A549 (cell line): ENCODE measurements around the gene GORASP1. TPM values are rescaled to one million over a fixed set of nuclear protein-coding genes. Genes with fewer than 3 reads are reported as not detected.

Experiments used
- ATAC-seq, 2 experiments: fragments of 200-7000 bp in 1 of 2; fragments of >200 bp in 1 of 2; cut with Nextera tagmentation in 1 of 2; cut with Tn5 transposase in 1 of 2; 3 replicates each; pipeline versions ENCODE4 v1.8.0 to v1.9.1; 2018 to 2020; ENCODE audit warnings: mild to moderate bottlenecking in 1 of 2, moderate library complexity in 1 of 2
- CTCF ChIA-PET: fragments of 300-600 bp; sonication (Branson Sonifier 250); formaldehyde crosslinking; extraction: SDS; loops from one replicate; lab custom pipeline; 2021; ENCODE audit warnings: antibody characterized with exemption, inconsistent platforms; lab: Yijun Ruan, JAX
- POLR2A ChIA-PET: fragments of 350-600 bp; formaldehyde crosslinking; extraction: SDS; loops from one replicate; lab custom pipeline; 2021; ENCODE audit warnings: antibody characterized with exemption, inconsistent platforms; lab: Yijun Ruan, JAX
- DNase-seq, 2 experiments: peaks; one replicate each; pipeline versions ENCODE4 v3.0.0 to v3.0.0-alpha.2; 2011 to 2016; ENCODE audit warnings: low read depth in 1 of 2, low spot score in 1 of 2
- FAIRE-seq: peaks from 2 replicates; lab custom pipeline; 2011; peaks lifted over from hg19 to GRCh38; lab: Jason Lieb, UNC
- H3K27ac ChIP-seq, 2 experiments: fragments of >200 bp; sonication (Bioruptor Twin); formaldehyde crosslinking; 3 replicates each; pipeline ENCODE4 v1.5.1; 2016 to 2017
- H3K4me1 ChIP-seq: fragments of >200 bp; sonication (Bioruptor Twin); formaldehyde crosslinking; 3 replicates; pipeline ENCODE4 v1.6.1; 2016
- H3K4me2 ChIP-seq: fragments of >200 bp; sonication (Bioruptor Twin); formaldehyde crosslinking; 3 replicates; pipeline ENCODE4 v1.6.1; 2016
- H3K4me3 ChIP-seq: fragments of >200 bp; sonication (Bioruptor Twin); formaldehyde crosslinking; 3 replicates; pipeline ENCODE4 v1.5.1; 2016
- H3K9me3 ChIP-seq: fragments of >200 bp; sonication (Bioruptor Twin); formaldehyde crosslinking; 3 replicates; pipeline ENCODE4 v1.6.1; 2016
- CHD2 ChIP-seq: fragments of 150-350 bp; IDR thresholded peaks from 2 replicates; pipeline ENCODE4 v1.6.1; 2014; ENCODE audit warnings: low read length; ENCODE audit not compliant: partially characterized antibody
- EP300 ChIP-seq, 2 experiments: fragments of >200 bp; sonication (Bioruptor Twin); formaldehyde crosslinking; IDR thresholded peaks; 2 replicates in 1 of 2; 3 replicates in 1 of 2; pipeline ENCODE4 v1.6.1; 2016 to 2017
- JUN ChIP-seq, 2 experiments: fragments of >200 bp; sonication (Bioruptor Twin); formaldehyde crosslinking; IDR thresholded peaks; 2 replicates in 1 of 2; 3 replicates in 1 of 2; pipeline ENCODE4 v1.6.1; 2016 to 2017
- KDM5A ChIP-seq: fragments of 200-600 bp; sonication (generic); IDR thresholded peaks from 2 replicates; pipeline ENCODE4 v1.6.1; 2016; ENCODE audit warnings: antibody characterized with exemption, mild to moderate bottlenecking
- NFE2L2 ChIP-seq: fragments of 150-350 bp; conservative IDR thresholded peaks from 2 replicates; pipeline ENCODE4 v1.6.1; 2014; ENCODE audit warnings: low read length
- PHF8 ChIP-seq: fragments of 200-600 bp; sonication (generic); IDR thresholded peaks from 2 replicates; pipeline ENCODE4 v1.6.1; 2016; ENCODE audit warnings: low read depth, mild to moderate bottlenecking, antibody characterized with exemption, moderate library complexity, borderline replicate concordance
- POLR2AphosphoS2 ChIP-seq: conservative IDR thresholded peaks from 2 replicates; pipeline ENCODE4 v1.6.1; 2012; ENCODE audit warnings: low read length, improper control_type of control experiment, inconsistent platforms
- REST ChIP-seq: fragments of 200-600 bp; sonication (generic); IDR thresholded peaks from 2 replicates; pipeline ENCODE4 v1.6.1; 2016; ENCODE audit warnings: antibody characterized with exemption, mild to moderate bottlenecking, moderate library complexity
- RNF2 ChIP-seq: fragments of 200-600 bp; sonication (generic); IDR thresholded peaks from 2 replicates; pipeline ENCODE4 v1.6.1; 2016; ENCODE audit warnings: low read depth, mild to moderate bottlenecking, antibody characterized with exemption, moderate library complexity, borderline replicate concordance
- TP53 ChIP-seq: fragments of 250-450 bp; sonication (Bioruptor Pico); IDR thresholded peaks from 2 replicates; pipeline ENCODE4 v1.5.0; 2021; ENCODE audit warnings: mild to moderate bottlenecking, moderate library complexity
- ZFP36 ChIP-seq: fragments of 450-650 bp; IDR thresholded peaks from 2 replicates; pipeline ENCODE4 v1.6.1; 2014; ENCODE audit warnings: borderline replicate concordance; ENCODE audit not compliant: partially characterized antibody
- WGBS: methylation state at CpG from one replicate; pipeline ENCODE4 v1.1.6; 2017; ENCODE audit errors: missing lambda C conversion rate; 5-methylcytosine and 5-hydroxymethylcytosine counted together
- polyA plus RNA-seq, 4 experiments: library from polyadenylated mRNA; depleted of rRNA in 3 of 4; stranded (reverse); fragments of >200 nt; fragmentation: RNase III in 1 of 4; extraction: RNeasy Plus Mini Kit Qiagen cat#74134 plus additional on column Dnase treatment in 1 of 4; gene quantifications; 2 replicates in 3 of 4; 3 replicates in 1 of 4; pipeline ENCODE4 v1.2.3, GENCODE V29; 2011 to 2017

The GORASP1 gene
- polyA plus RNA-seq, 2 of the 4 experiments (the other 2 are of a cell fraction) = 30.3 to 32.3 TPM

GRCh38 chr3:39141171-39141995 is 34.0 kb upstream of the GORASP1 start (continued):
- TF ChIP-seq REST (no peak), JUN (IDR thresholded peaks at IDR 0.05) (no peak)

- ChIA-PET POLR2A (interaction anchor here (0.8 kb wide), 1 partner anchor 11 kb away, joined by 3 read pairs; no protein-coding TSS in a partner anchor), CTCF (interaction anchor here (2.4 to 2.7 kb wide), 2 partner anchors 50 to 148 kb away, joined by 8 to 10 read pairs; no protein-coding TSS in a partner anchor)
- H3K4me1 ChIP-seq = peaks cover 29% of the 10 kb centered on the region
These were observed 33.0 kb upstream of the GORASP1 start for GRCh38 chr3:39140341-39140971.

GRCh38 chr3:39139442-39139841 is 32.0 kb upstream of the GORASP1 start:
- Histone ChIP-seq H3K4me1 (peaks cover 29% of the 10 kb centered on the region), H3K27ac (no peak overlapping the region), H3K9me3 (no peaks in the 10 kb centered on the region), H3K4me3 (no peak overlapping the region), H3K4me2 (no peak overlapping the region)
- 67% methylated on average over 2 of the region's 2 CpGs for WGBS
- POLR2A ChIA-PET = no interaction called here
- TF ChIP-seq NFE2L2 = no peak
- no peak for TF ChIP-seq ZFP36
- no peak for TF ChIP-seq KDM5A
- no peak for TF ChIP-seq TP53 (CRISPR knock-in tag)
- TF ChIP-seq POLR2AphosphoS2 = peak; percentile 94; the same call in 1 of the 2 replicates
- TF ChIP-seq CHD2 = no peak
- TF ChIP-seq EP300 (IDR thresholded peaks at IDR 0.05) = no peak
- no peak for FAIRE-seq
- no peak for DNase-seq
- CTCF ChIA-PET = interaction anchor here (1.0 kb wide), 1 partner anchor 149 kb away, joined by 3 read pairs; no protein-coding TSS in a partner anchor
- no peak for ATAC-seq

More at GRCh38 chr3:39140341-39140971, 33.0 kb upstream of the GORASP1 start:
- no peaks in the 10 kb centered on the region for H3K9me3 ChIP-seq
- ATAC-seq (no peak), FAIRE-seq (no peak), DNase-seq (no peak)
- H3K4me3 ChIP-seq = no peak overlapping the region
- TF ChIP-seq PHF8 = no peak
- H3K4me2 ChIP-seq = no peak overlapping the region
- 100% methylated on average over 2 of the region's 2 CpGs for WGBS
- peak overlapping the region in 1 of 2 experiments; percentile 58; a peak in 3 of 6 replicates for H3K27ac ChIP-seq

- no peak overlapping the region for H3K4me3 ChIP-seq
- no peak overlapping the region for H3K27ac ChIP-seq
- FAIRE-seq (no peak), ATAC-seq (no peak), DNase-seq (no peak)
- TF ChIP-seq RNF2 = no peak
- 83% methylated on average over 5 of the region's 7 CpGs for WGBS
- CTCF ChIA-PET = interaction anchor here (1.0 to 1.3 kb wide), 2 partner anchors 149 to 153 kb away, joined by 3 read pairs; no protein-coding TSS in a partner anchor
- POLR2A ChIA-PET = no interaction called here
- no peak overlapping the region for H3K4me2 ChIP-seq
- H3K9me3 ChIP-seq = no peaks in the 10 kb centered on the region
- peaks cover 29% of the 10 kb centered on the region for H3K4me1 ChIP-seq
These were observed 31.5 kb upstream of the GORASP1 start for GRCh38 chr3:39138804-39139415.
